ENCODE results near the gene LAMA2. TPM values are rescaled to one million over a fixed set of nuclear protein-coding genes. Genes with fewer than 3 reads are reported as not detected.

LAMA2 gene
- total and polyA plus RNA-seq, 2 experiments from 2014 or later = 11.1 to 57.5 TPM

- no peak overlapping the region for H3K4me2 ChIP-seq
- TF ChIP-seq EZH2 (IDR thresholded peaks at IDR 0.05; ENCODE audit: borderline replicate concordance) (no peak), CTCF (IDR thresholded peaks at IDR 0.05; ENCODE audit: poor library complexity) (no peak), EZH2phosphoT487 (IDR thresholded peaks at IDR 0.05; ENCODE audit: low read depth, severe bottlenecking, unreplicated experiment) (no peak)
- H3K36me3 ChIP-seq (replicated peaks; ENCODE audit: insufficient read depth, low read depth) = no peaks in the 10 kb centered on the region
- H3K4me3 ChIP-seq = no peak overlapping the region
- no peaks in the 10 kb centered on the region for H4K20me1 ChIP-seq (ENCODE audit: insufficient read depth, poor library complexity, severe bottlenecking)
- peaks cover 6% of the 10 kb centered on the region for H3K4me1 ChIP-seq (ENCODE audit: insufficient read depth)
- H2AFZ ChIP-seq = no peak overlapping the region
- no peaks in the 10 kb centered on the region for H3K27me3 ChIP-seq
- no peak for DNase-seq (ENCODE audit: low spot score)
- H3K9me3 ChIP-seq (ENCODE audit: low read depth) = no peaks in the 10 kb centered on the region
- no peaks in the 10 kb centered on the region for H3K9me2 ChIP-seq (replicated peaks; ENCODE audit: insufficient read depth)
- no peaks in the 10 kb centered on the region for H3K79me2 ChIP-seq
- no peak overlapping the region for H3K27ac ChIP-seq
- WGBS (ENCODE audit: low lambda C conversion rate, missing lambda C conversion rate) = 77% methylated on average over 3 of the region's 3 CpGs
Measured at GRCh38 chr6:129130959-129131681, 248.2 kb downstream of the LAMA2 start.

DNA sequence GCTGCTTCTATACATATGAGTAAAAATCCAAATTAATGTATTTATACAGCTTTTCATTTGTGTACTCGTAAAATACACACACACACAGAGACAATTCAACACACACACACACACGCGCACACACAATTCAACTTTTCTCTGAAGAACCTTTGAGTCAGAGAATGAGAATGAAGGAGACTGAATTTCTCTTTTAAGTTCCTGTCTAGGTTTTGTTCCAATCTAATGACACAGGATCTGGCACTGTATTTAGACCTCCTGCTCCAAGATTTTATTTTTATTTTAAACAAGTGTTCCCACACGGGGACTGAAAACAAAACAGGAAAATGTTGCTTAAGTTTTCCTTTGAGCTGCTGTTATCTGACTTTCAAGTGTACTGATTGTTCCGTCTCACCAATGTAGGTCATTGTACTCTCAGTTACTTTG is 250.8 kb downstream of the LAMA2 start:
- Histone ChIP-seq H4K20me1 (ENCODE audit: insufficient read depth, poor library complexity, severe bottlenecking) (no peaks in the 10 kb centered on the region), H3K79me2 (no peaks in the 10 kb centered on the region), H3K27ac (no peak overlapping the region), H2AFZ (no peak overlapping the region), H3K4me1 (ENCODE audit: insufficient read depth) (peaks cover 6% of the 10 kb centered on the region), H3K27me3 (no peaks in the 10 kb centered on the region), H3K4me2 (no peak overlapping the region), H3K9me3 (ENCODE audit: low read depth) (no peaks in the 10 kb centered on the region), H3K9me2 (replicated peaks; ENCODE audit: insufficient read depth) (no peaks in the 10 kb centered on the region), H3K4me3 (no peak overlapping the region), H3K36me3 (replicated peaks; ENCODE audit: insufficient read depth, low read depth) (no peaks in the 10 kb centered on the region)
- WGBS (ENCODE audit: low lambda C conversion rate, missing lambda C conversion rate) = 80% methylated on average over 5 of the region's 5 CpGs
- no peak for DNase-seq (ENCODE audit: low spot score)
- TF ChIP-seq CTCF (IDR thresholded peaks at IDR 0.05; ENCODE audit: poor library complexity) (no peak), EZH2phosphoT487 (IDR thresholded peaks at IDR 0.05; ENCODE audit: low read depth, severe bottlenecking, unreplicated experiment) (no peak), EZH2 (IDR thresholded peaks at IDR 0.05; ENCODE audit: borderline replicate concordance) (no peak)

GRCh38 chr6:129134535-129134934 is 251.6 kb downstream of the LAMA2 start:
- no peaks in the 10 kb centered on the region for H3K36me3 ChIP-seq (replicated peaks; ENCODE audit: insufficient read depth, low read depth)
- H3K9me2 ChIP-seq (replicated peaks; ENCODE audit: insufficient read depth) = no peaks in the 10 kb centered on the region
- no peak overlapping the region for H2AFZ ChIP-seq
- no peak overlapping the region for H3K4me3 ChIP-seq
- no peaks in the 10 kb centered on the region for H3K27me3 ChIP-seq
- no peaks in the 10 kb centered on the region for H3K9me3 ChIP-seq (ENCODE audit: low read depth)
- no peak overlapping the region for H3K27ac ChIP-seq
- no peaks in the 10 kb centered on the region for H4K20me1 ChIP-seq (ENCODE audit: insufficient read depth, poor library complexity, severe bottlenecking)
- no peaks in the 10 kb centered on the region for H3K79me2 ChIP-seq
- H3K4me1 ChIP-seq (ENCODE audit: insufficient read depth) = peaks cover 6% of the 10 kb centered on the region
- DNase-seq (ENCODE audit: low spot score) = no peak
- H3K4me2 ChIP-seq = no peak overlapping the region
- no peak for TF ChIP-seq CTCF (IDR thresholded peaks at IDR 0.05; ENCODE audit: poor library complexity)
- TF ChIP-seq EZH2 (IDR thresholded peaks at IDR 0.05; ENCODE audit: borderline replicate concordance) = no peak
- no peak for TF ChIP-seq EZH2phosphoT487 (IDR thresholded peaks at IDR 0.05; ENCODE audit: low read depth, severe bottlenecking, unreplicated experiment)
